Mesothelial cell of epicardium (in vitro differentiated cells): Measurements from ENCODE around the gene ERCC1. TPM values are rescaled to one million over a fixed set of nuclear protein-coding genes. Genes with fewer than 3 reads are reported as not detected.

ENCODE experiments used
- DNase-seq, 2 experiments: peaks; one replicate each; pipeline ENCODE4 v3.0.0; 2021; ENCODE audit warnings: low spot score in 2 of 2; ENCODE audit not compliant: unreplicated experiment in 2 of 2
- H3K27ac Mint-ChIP-seq: 2 replicates; pipeline ENCODE4 v1.8.0; 2021; ENCODE audit warnings: mixed read lengths
- H3K27me3 Mint-ChIP-seq: 2 replicates; pipeline ENCODE4 v1.8.0; 2021; ENCODE audit warnings: low read depth, mixed read lengths
- H3K36me3 Mint-ChIP-seq: 2 replicates; pipeline ENCODE4 v1.8.0; 2021; ENCODE audit warnings: mixed read lengths
- H3K4me1 Mint-ChIP-seq: 2 replicates; pipeline ENCODE4 v1.8.0; 2021; ENCODE audit warnings: mixed read lengths
- H3K4me3 Mint-ChIP-seq: 2 replicates; pipeline ENCODE4 v1.8.0; 2021; ENCODE audit warnings: mild to moderate bottlenecking, moderate library complexity, mixed read lengths
- H3K9me3 Mint-ChIP-seq: 2 replicates; pipeline ENCODE4 v1.8.0; 2021; ENCODE audit warnings: mixed read lengths
- CTCF ChIP-seq: fragments of 200-600 bp; sonication (generic); IDR thresholded peaks from one replicate; pipeline ENCODE4 v1.5.0; 2021; ENCODE audit warnings: antibody characterized with exemption; ENCODE audit not compliant: unreplicated experiment
- total RNA-seq: library from RNA; stranded (reverse); gene quantifications from 3 replicates; pipeline ENCODE4 v1.2.1, GENCODE V29; 2021

ERCC1 gene
- 92.8 to 100 TPM (median 96.4 TPM) in 3 replicates for total RNA-seq

GRCh38 chr19:45423589-45424190, at the start of gene ERCC1:
Gene ERCC1 (minus strand): TSS chr19:45423917. CDS start chr19:45423374, 543 bp downstream.
- H3K4me3 Mint-ChIP-seq: peak within 1 kb of the TSS; percentile 97
- H3K4me1 Mint-ChIP-seq: peaks cover 31% of the 10 kb centered on the region
- no peak for TF ChIP-seq CTCF
- H3K27me3 Mint-ChIP-seq: no peaks in the 10 kb centered on the region
- H3K36me3 Mint-ChIP-seq: peaks cover 8% of the 10 kb centered on the region
- no peaks in the 10 kb centered on the region for H3K9me3 Mint-ChIP-seq
- DNase-seq: peak; percentile 83 to 90
- H3K27ac Mint-ChIP-seq: peak within 1 kb of the TSS; percentile 98

GRCh38 chr19:45473367-45473681, 49.6 kb upstream of the ERCC1 start:
- Mint-ChIP-seq H3K9me3 (no peaks in the 10 kb centered on the region), H3K27ac (peak overlapping the region; percentile 61), H3K36me3 (peaks cover 2% of the 10 kb centered on the region), H3K27me3 (peaks cover 36% of the 10 kb centered on the region), H3K4me1 (peaks cover 19% of the 10 kb centered on the region), H3K4me3 (no peak overlapping the region)
- DNase-seq: no peak
- TF ChIP-seq CTCF: no peak

- no peak for TF ChIP-seq CTCF
- DNase-seq: no peak
- peak overlapping the region; percentile 73 for H3K27ac Mint-ChIP-seq
- H3K4me3 Mint-ChIP-seq: peak overlapping the region; percentile 38
- peaks cover 18% of the 10 kb centered on the region for H3K4me1 Mint-ChIP-seq
- H3K9me3 Mint-ChIP-seq: no peaks in the 10 kb centered on the region
- peaks cover 36% of the 10 kb centered on the region for H3K27me3 Mint-ChIP-seq
- H3K36me3 Mint-ChIP-seq: peaks cover 2% of the 10 kb centered on the region
These were observed 49.0 kb upstream of the ERCC1 start for GRCh38 chr19:45472563-45473366.

- Mint-ChIP-seq H3K36me3 (peaks cover 2% of the 10 kb centered on the region), H3K4me1 (peaks cover 18% of the 10 kb centered on the region), H3K27ac (peak overlapping the region; percentile 10), H3K4me3 (peak overlapping the region; percentile 36), H3K27me3 (peaks cover 36% of the 10 kb centered on the region), H3K9me3 (no peaks in the 10 kb centered on the region)
- TF ChIP-seq CTCF: no peak
- no peak for DNase-seq
These were observed 48.3 kb upstream of the ERCC1 start for GRCh38 chr19:45471931-45472562.

- no peak for DNase-seq
- TF ChIP-seq CTCF: no peak
- H3K27ac Mint-ChIP-seq: peak overlapping the region; percentile 10
- peaks cover 34% of the 10 kb centered on the region for H3K27me3 Mint-ChIP-seq
- peak overlapping the region; percentile 93 for H3K4me3 Mint-ChIP-seq
- peaks cover 18% of the 10 kb centered on the region for H3K4me1 Mint-ChIP-seq
- no peaks in the 10 kb centered on the region for H3K9me3 Mint-ChIP-seq
- H3K36me3 Mint-ChIP-seq: peaks cover 2% of the 10 kb centered on the region
These were observed 47.6 kb upstream of the ERCC1 start for GRCh38 chr19:45471111-45471930.
